ENCODE measurements around the gene RAB11A.

DNA sequence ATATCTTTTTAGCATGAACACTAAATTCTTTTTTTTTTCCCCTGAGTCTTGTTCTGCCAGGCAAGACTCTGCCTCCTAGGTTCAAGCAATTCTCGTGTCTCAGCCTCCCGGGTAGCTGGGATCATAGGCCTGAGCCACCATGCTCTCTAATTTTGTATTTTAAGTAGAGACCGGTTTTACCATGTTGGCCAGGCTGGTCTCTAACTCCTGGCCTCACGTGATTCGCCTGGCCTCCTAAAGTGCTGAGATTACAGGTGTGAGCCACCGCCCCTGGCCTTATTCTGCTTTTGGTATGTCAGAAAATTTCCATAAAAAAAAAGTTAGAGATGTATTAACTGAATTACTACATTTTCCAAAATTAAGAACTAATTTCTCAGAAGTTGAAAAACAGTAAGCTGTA, 14.3 kb downstream of the RAB11A start:
- TF ChIP-seq EZH2 (IDR thresholded peaks at IDR 0.05) (no peak), POLR2AphosphoS5 (IDR thresholded peaks at IDR 0.05; ENCODE audit: borderline replicate concordance, low read depth, low read length) (no peak)

Measured in SK-N-MC (cell line).